CD14-positive monocyte (primary cell): ENCODE results near the gene VPS8. TPM values are rescaled to one million over a fixed set of nuclear protein-coding genes. Genes with fewer than 3 reads are reported as not detected.

Experiments used
- DNase-seq, 3 donors: peaks; one replicate each; pipeline ENCODE4 v3.0.0-alpha.2; 2011 to 2022
- H2AFZ ChIP-seq: 2 replicates; pipeline ENCODE4 v1.6.0; 2012; ENCODE audit warnings: mild to moderate bottlenecking, low read depth, low read length, inconsistent platforms; ENCODE audit not compliant: insufficient read depth, poor library complexity, severe bottlenecking
- H3K27ac ChIP-seq, 2 donors: 1 replicate in 1 of 2; 2 replicates in 1 of 2; pipeline ENCODE4 v1.5.1; 2012 to 2013; ENCODE audit warnings: low read length in 2 of 2, control low read depth in 1 of 2, inconsistent platforms in 1 of 2, low read depth in 1 of 2, mild to moderate bottlenecking in 1 of 2
- H3K27me3 ChIP-seq, 2 donors: one replicate each; pipeline versions ENCODE4 v1.6.0 to v1.6.1; 2011 to 2013; ENCODE audit warnings: low read length in 2 of 2; ENCODE audit not compliant: control insufficient read depth in 2 of 2, insufficient read depth in 2 of 2
- H3K36me3 ChIP-seq, 2 donors: replicated peaks in 1 of 2; 1 replicate in 1 of 2; 2 replicates in 1 of 2; pipeline versions ENCODE4 v1.5.1 to v1.6.1; 2012 to 2013; ENCODE audit warnings: low read length in 2 of 2, control low read depth in 1 of 2, inconsistent platforms in 1 of 2, mild to moderate bottlenecking in 1 of 2; ENCODE audit not compliant: insufficient read depth in 2 of 2, control insufficient read depth in 1 of 2
- H3K4me1 ChIP-seq, 2 donors: 1 replicate in 1 of 2; 2 replicates in 1 of 2; pipeline versions ENCODE4 v1.5.1 to v1.6.1; 2012 to 2013; ENCODE audit warnings: low read length in 2 of 2, control low read depth in 1 of 2, inconsistent platforms in 1 of 2, mild to moderate bottlenecking in 1 of 2, moderate library complexity in 1 of 2; ENCODE audit not compliant: insufficient read depth in 2 of 2, control insufficient read depth in 1 of 2
- H3K4me2 ChIP-seq: replicated peaks from 2 replicates; pipeline ENCODE3; 2012; ENCODE audit warnings: low read length, moderate library complexity, mild to moderate bottlenecking; ENCODE audit not compliant: poor library complexity, severe bottlenecking; ENCODE audit errors: extremely low read depth
- H3K4me3 ChIP-seq, 3 experiments: fragments of 200-600 bp in 1 of 3; sonication (generic) in 1 of 3; replicated peaks in 1 of 3; 1 replicate in 2 of 3; 2 replicates in 1 of 3; pipeline ENCODE4 v1.5.1; 2011 to 2013; ENCODE audit warnings: low read length in 3 of 3, mild to moderate bottlenecking in 3 of 3, control low read depth in 2 of 3, low read depth in 2 of 3, inconsistent platforms in 1 of 3, moderate library complexity in 1 of 3
- H3K79me2 ChIP-seq: 2 replicates; pipeline ENCODE4 v1.6.0; 2012; ENCODE audit warnings: mild to moderate bottlenecking, control low read depth, inconsistent platforms, low read length, moderate library complexity; ENCODE audit not compliant: insufficient read depth
- H3K9ac ChIP-seq: 2 replicates; pipeline ENCODE4 v1.6.0; 2017; ENCODE audit warnings: low read length, mild to moderate bottlenecking; ENCODE audit not compliant: insufficient read depth, poor library complexity, severe bottlenecking
- H3K9me3 ChIP-seq, 2 donors: replicated peaks in 1 of 2; 1 replicate in 1 of 2; 2 replicates in 1 of 2; pipeline versions ENCODE4 v1.5.1 to v1.6.1; 2012 to 2013; ENCODE audit warnings: low read length in 2 of 2, control low read depth in 1 of 2; ENCODE audit not compliant: control insufficient read depth in 1 of 2, insufficient read depth in 1 of 2
- H4K20me1 ChIP-seq: 2 replicates; pipeline ENCODE4 v1.6.0; 2012; ENCODE audit warnings: mild to moderate bottlenecking, low read length, control low read depth, moderate library complexity; ENCODE audit not compliant: insufficient read depth
- H3K27ac Mint-ChIP-seq, 7 donors: one replicate each; pipeline ENCODE4 v1.8.0; 2020; ENCODE audit warnings: mild to moderate bottlenecking in 7 of 7, mixed read lengths in 7 of 7, moderate library complexity in 6 of 7, inconsistent platforms in 2 of 7
- H3K27me3 Mint-ChIP-seq, 3 donors: one replicate each; pipeline ENCODE4 v1.8.0; 2021 to 2022; ENCODE audit warnings: low read depth in 3 of 3, mild to moderate bottlenecking in 3 of 3, mixed read lengths in 3 of 3, moderate library complexity in 3 of 3, inconsistent platforms in 1 of 3
- H3K36me3 Mint-ChIP-seq, 2 donors: one replicate each; pipeline ENCODE4 v1.8.0; 2020; ENCODE audit warnings: mixed read lengths in 2 of 2, inconsistent platforms in 1 of 2, mild to moderate bottlenecking in 1 of 2
- H3K4me1 Mint-ChIP-seq: one replicate; pipeline ENCODE4 v1.8.0; 2020; ENCODE audit warnings: mild to moderate bottlenecking, mixed read lengths
- H3K4me3 Mint-ChIP-seq, 2 donors: one replicate each; pipeline ENCODE4 v1.8.0; 2020; ENCODE audit warnings: mild to moderate bottlenecking in 2 of 2, mixed read lengths in 2 of 2, moderate library complexity in 1 of 2
- H3K9me3 Mint-ChIP-seq, 7 donors: one replicate each; pipeline ENCODE4 v1.8.0; 2020 to 2022; ENCODE audit warnings: mixed read lengths in 7 of 7, mild to moderate bottlenecking in 6 of 7, moderate library complexity in 6 of 7, inconsistent platforms in 2 of 7
- CTCF ChIP-seq: fragments of 200-600 bp; IDR thresholded peaks from one replicate; pipeline ENCODE4 v1.8.0; 2022; ENCODE audit warnings: antibody characterized with exemption, mild to moderate bottlenecking
- WGBS: methylation state at CpG from one replicate; pipeline ENCODE4 v1.1.5; 2013; ENCODE audit warnings: missing lambda C conversion rate; ENCODE audit not compliant: insufficient coverage; 5-methylcytosine and 5-hydroxymethylcytosine counted together
- intact Hi-C, 2 donors: fragments of 100-400 bp; cut with micrococcal nuclease; formaldehyde crosslinking; loops; one replicate each; pipeline versions ENCODE4 v1.15.0 to v1.15.1; 2023
- polyA plus RNA-seq, 3 donors: library from polyadenylated mRNA; depleted of rRNA in 1 of 3; unstranded in 2 of 3; stranded (reverse) in 1 of 3; fragments of 300-500 nt in 2 of 3; fragments of >200 nt in 1 of 3; fragmentation: Illumina TruSeq in 2 of 3; gene quantifications; 1 replicate in 2 of 3; 2 replicates in 1 of 3; pipeline ENCODE4 v1.2.3, GENCODE V29; 2012 to 2021

The VPS8 gene
- polyA plus RNA-seq, 3 donors: 22.0 to 42.3 (median 29.2) TPM

- Histone ChIP-seq H3K27ac (no peak overlapping the region), H3K9me3 (peaks cover 0 to 6% of the 10 kb centered on the region in 2 donors), H3K9ac (no peak overlapping the region), H3K27me3 (no peaks in the 10 kb centered on the region), H4K20me1 (no peaks in the 10 kb centered on the region), H3K79me2 (no peaks in the 10 kb centered on the region), H3K4me3 (no peak overlapping the region), H3K4me1 (no peaks in the 10 kb centered on the region), H2AFZ (no peak overlapping the region), H3K36me3 (peaks cover 38 to 67% of the 10 kb centered on the region in 2 donors), H3K4me2 (no peak overlapping the region)
- no peaks in the 10 kb centered on the region for H3K4me1 Mint-ChIP-seq
- intact Hi-C loops: no loop called here
- WGBS: no CpG with 5 or more reads among the region's 2 CpGs
- H3K9me3 Mint-ChIP-seq: peaks cover 0 to 4% (median 0%) of the 10 kb centered on the region in 7 donors
- no peak for TF ChIP-seq CTCF
- no peak overlapping the region for H3K27ac Mint-ChIP-seq
- peaks cover 52 to 67% of the 10 kb centered on the region in 2 donors for H3K36me3 Mint-ChIP-seq
- H3K27me3 Mint-ChIP-seq: peaks cover 0 to 3% (median 0%) of the 10 kb centered on the region in 3 donors
- no peak overlapping the region for H3K4me3 Mint-ChIP-seq
- DNase-seq: no peak
These were observed 213.0 kb downstream of the VPS8 start for GRCh38 chr3:185024966-185025365.

GRCh38 chr3:185028121-185028520 lies 216.2 kb downstream of the VPS8 start:
- no peak overlapping the region for H3K27ac ChIP-seq
- no peaks in the 10 kb centered on the region for H3K9me3 ChIP-seq
- Mint-ChIP-seq H3K36me3 (peaks cover 66 to 78% of the 10 kb centered on the region in 2 donors), H3K27me3 (peaks cover 0 to 3% (median 0%) of the 10 kb centered on the region in 3 donors), H3K4me3 (no peak overlapping the region), H3K9me3 (peaks cover 0 to 6% (median 0%) of the 10 kb centered on the region in 7 donors), H3K27ac (no peak overlapping the region), H3K4me1 (no peaks in the 10 kb centered on the region)
- no peak overlapping the region for H3K4me2 ChIP-seq
- DNase-seq: no peak
- intact Hi-C loops: no loop called here
- H3K79me2 ChIP-seq: no peaks in the 10 kb centered on the region
- H3K27me3 ChIP-seq: no peaks in the 10 kb centered on the region
- H3K9ac ChIP-seq: no peak overlapping the region
- TF ChIP-seq CTCF: no peak
- no peaks in the 10 kb centered on the region for H3K4me1 ChIP-seq
- no peaks in the 10 kb centered on the region for H4K20me1 ChIP-seq
- peaks cover 44 to 83% of the 10 kb centered on the region in 2 donors for H3K36me3 ChIP-seq
- H2AFZ ChIP-seq: no peak overlapping the region
- no peak overlapping the region for H3K4me3 ChIP-seq
- WGBS: 100% methylated on average over 2 of the region's 3 CpGs
